SK-N-SH treated with all-trans-retinoic acid at 6 μM for 48 hours (cell line): ENCODE data around the gene ADSS1.

Experiments used
- ATAC-seq: fragments of 200-7000 bp; cut with Tn5 transposase; 3 replicates; pipeline ENCODE4 v1.9.1; 2020; ENCODE audit warnings: mild to moderate bottlenecking, moderate library complexity
- ARNTL ChIP-seq: fragments of 450-650 bp; formaldehyde crosslinking; IDR thresholded peaks from 2 replicates; pipeline ENCODE4 v1.5.0; 2020; ENCODE audit warnings: low read depth, mild to moderate bottlenecking, moderate library complexity, borderline replicate concordance
- BACH2 ChIP-seq: fragments of 250-450 bp; sonication (Bioruptor Pico); IDR thresholded peaks from 2 replicates; pipeline ENCODE4 v1.9.0; 2021; ENCODE audit warnings: mild to moderate bottlenecking, borderline replicate concordance
- CSDC2 ChIP-seq: fragments of 250-450 bp; sonication (Bioruptor Pico); IDR thresholded peaks from 2 replicates; pipeline ENCODE4 v1.5.0; 2020; ENCODE audit warnings: mild to moderate bottlenecking, moderate library complexity
- ESRRG ChIP-seq: fragments of 250-450 bp; sonication (Bioruptor Pico); IDR thresholded peaks from 2 replicates; pipeline ENCODE4 v1.6.1; 2021; ENCODE audit warnings: mild to moderate bottlenecking
- ISL1 ChIP-seq: fragments of 250-450 bp; sonication (Bioruptor Pico); IDR thresholded peaks from 2 replicates; pipeline ENCODE4 v2.1.2; 2022; ENCODE audit warnings: mild to moderate bottlenecking, moderate library complexity
- OSR1 ChIP-seq: fragments of 250-450 bp; sonication (Bioruptor Pico); IDR thresholded peaks from 2 replicates; pipeline ENCODE4 v1.8.0; 2022; ENCODE audit warnings: moderate library complexity, mild to moderate bottlenecking, inconsistent platforms
- RARB ChIP-seq: fragments of 250-450 bp; sonication (Bioruptor Pico); IDR thresholded peaks from 2 replicates; pipeline ENCODE4 v1.8.0; 2021; ENCODE audit warnings: mild to moderate bottlenecking, moderate library complexity
- SNAI2 ChIP-seq: fragments of 250-450 bp; sonication (Bioruptor Pico); IDR thresholded peaks from 2 replicates; pipeline ENCODE4 v1.5.0; 2020; ENCODE audit warnings: mild to moderate bottlenecking, moderate library complexity
- TCF4 ChIP-seq: fragments of 250-450 bp; sonication (Bioruptor Pico); IDR thresholded peaks from 2 replicates; pipeline ENCODE4 v1.8.0; 2021; ENCODE audit warnings: mild to moderate bottlenecking, moderate library complexity, borderline replicate concordance
- TOX ChIP-seq: fragments of 250-450 bp; sonication (Bioruptor Pico); IDR thresholded peaks from 2 replicates; pipeline ENCODE4 v1.8.0; 2021; ENCODE audit warnings: mild to moderate bottlenecking, moderate library complexity, borderline replicate concordance
- ZC3H10 ChIP-seq: fragments of 250-450 bp; sonication (Bioruptor Pico); IDR thresholded peaks from 2 replicates; pipeline ENCODE4 v1.5.1; 2021; ENCODE audit warnings: mild to moderate bottlenecking, moderate library complexity
- ZFP3 ChIP-seq: fragments of 250-450 bp; sonication (Bioruptor Pico); IDR thresholded peaks from 2 replicates; pipeline ENCODE4 v1.5.0; 2020; ENCODE audit warnings: mild to moderate bottlenecking, moderate library complexity
- TF ChIP-seq, protein P1 (sequence below): fragments of 250-450 bp; sonication (Bioruptor Pico); IDR thresholded peaks from 2 replicates; pipeline ENCODE4 v1.5.1; 2020; ENCODE audit warnings: low read depth, mild to moderate bottlenecking, moderate library complexity
- TF ChIP-seq, protein P2 (sequence below): fragments of 250-450 bp; sonication (Bioruptor Pico); IDR thresholded peaks from 2 replicates; pipeline ENCODE4 v1.5.0; 2020; ENCODE audit warnings: mild to moderate bottlenecking, moderate library complexity
- TF ChIP-seq, protein P3 (sequence below): fragments of 250-450 bp; sonication (Bioruptor Pico); IDR thresholded peaks from 2 replicates; pipeline ENCODE4 v1.8.0; 2020; ENCODE audit warnings: mild to moderate bottlenecking, moderate library complexity, borderline replicate concordance

ADSS1 gene

DNA sequence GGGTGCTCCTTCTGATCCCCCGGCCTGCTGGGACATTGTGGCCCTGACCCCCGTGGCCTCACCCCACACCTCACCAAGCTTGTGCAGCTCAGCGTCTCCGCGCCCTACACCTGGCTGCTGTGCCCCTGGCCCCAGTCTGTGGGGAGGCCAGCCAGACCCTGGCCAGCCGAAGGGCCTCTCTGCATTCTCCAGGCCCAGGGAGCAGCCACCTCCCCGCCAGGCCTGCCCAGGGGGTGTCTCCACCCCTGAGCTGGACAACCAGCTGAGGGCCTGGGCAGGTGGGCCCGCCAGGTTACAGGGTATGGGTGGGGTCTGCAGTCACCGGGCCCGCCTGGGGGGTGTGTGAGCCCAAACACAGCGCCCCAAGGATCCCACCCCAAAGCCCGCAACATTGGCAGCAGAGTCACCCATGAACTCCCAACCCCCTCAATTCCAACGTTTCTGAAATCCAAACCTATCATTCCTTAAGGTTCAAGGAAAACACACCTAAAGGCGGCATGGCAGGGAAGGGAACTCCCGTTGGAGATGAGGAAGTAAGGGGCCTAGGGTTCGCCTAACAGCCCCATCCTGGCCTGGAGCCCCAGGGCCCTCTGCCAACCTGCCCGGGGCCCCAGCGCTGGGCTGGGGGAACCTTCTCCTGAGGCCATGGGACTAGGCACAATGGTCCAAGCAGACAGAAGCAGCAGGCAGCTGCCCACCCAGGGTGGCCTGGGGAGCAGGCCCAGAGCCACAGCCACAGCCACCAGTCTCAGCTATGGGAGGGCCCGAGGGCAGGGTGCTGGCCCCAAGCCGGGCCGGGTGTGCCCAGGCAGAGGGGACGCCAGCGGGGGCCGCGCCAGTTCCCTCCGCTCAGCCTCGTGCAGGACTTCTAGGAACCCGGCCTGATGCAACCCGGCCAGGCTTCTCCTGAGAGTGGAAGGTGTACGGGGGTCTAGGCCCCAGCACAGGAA is 63.0 kb downstream of the ADSS1 start (continued):
- TF ChIP-seq SNAI2 (CRISPR knock-in tag) (no peak), ESRRG (no peak)

DNA sequence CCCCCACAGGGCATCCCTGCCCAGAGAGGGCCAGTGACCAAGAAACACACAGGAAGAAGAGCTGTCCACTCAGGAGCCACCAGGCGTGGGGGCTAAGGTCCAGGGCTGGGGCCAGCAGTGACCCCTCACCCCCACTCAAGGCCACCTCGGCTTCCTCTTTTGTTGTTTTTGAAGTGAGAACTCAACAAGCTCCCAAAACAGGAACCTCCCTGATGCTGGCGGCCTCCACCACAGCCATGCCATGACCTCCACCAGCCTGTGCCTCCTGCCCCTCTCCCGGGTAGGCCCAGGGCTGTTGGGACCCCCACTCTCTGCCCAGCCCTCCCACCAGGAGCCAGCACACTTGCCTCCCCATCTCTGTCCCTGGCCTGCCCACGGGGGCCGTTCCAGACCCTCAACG is 63.7 kb downstream of the ADSS1 start:
- ATAC-seq: no peak
- TF ChIP-seq, protein P1, sequence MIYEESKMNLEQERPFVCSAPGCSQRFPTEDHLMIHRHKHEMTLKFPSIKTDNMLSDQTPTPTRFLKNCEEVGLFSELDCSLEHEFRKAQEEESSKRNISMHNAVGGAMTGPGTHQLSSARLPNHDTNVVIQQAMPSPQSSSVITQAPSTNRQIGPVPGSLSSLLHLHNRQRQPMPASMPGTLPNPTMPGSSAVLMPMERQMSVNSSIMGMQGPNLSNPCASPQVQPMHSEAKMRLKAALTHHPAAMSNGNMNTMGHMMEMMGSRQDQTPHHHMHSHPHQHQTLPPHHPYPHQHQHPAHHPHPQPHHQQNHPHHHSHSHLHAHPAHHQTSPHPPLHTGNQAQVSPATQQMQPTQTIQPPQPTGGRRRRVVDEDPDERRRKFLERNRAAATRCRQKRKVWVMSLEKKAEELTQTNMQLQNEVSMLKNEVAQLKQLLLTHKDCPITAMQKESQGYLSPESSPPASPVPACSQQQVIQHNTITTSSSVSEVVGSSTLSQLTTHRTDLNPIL: no peak
- TF ChIP-seq TOX (CRISPR knock-in tag) (no peak), CSDC2 (no peak), TCF4 (CRISPR knock-in tag) (no peak), ARNTL (no peak), BACH2 (CRISPR knock-in tag) (no peak), SNAI2 (CRISPR knock-in tag) (no peak), ZC3H10 (CRISPR knock-in tag) (no peak)
- TF ChIP-seq, protein P2, sequence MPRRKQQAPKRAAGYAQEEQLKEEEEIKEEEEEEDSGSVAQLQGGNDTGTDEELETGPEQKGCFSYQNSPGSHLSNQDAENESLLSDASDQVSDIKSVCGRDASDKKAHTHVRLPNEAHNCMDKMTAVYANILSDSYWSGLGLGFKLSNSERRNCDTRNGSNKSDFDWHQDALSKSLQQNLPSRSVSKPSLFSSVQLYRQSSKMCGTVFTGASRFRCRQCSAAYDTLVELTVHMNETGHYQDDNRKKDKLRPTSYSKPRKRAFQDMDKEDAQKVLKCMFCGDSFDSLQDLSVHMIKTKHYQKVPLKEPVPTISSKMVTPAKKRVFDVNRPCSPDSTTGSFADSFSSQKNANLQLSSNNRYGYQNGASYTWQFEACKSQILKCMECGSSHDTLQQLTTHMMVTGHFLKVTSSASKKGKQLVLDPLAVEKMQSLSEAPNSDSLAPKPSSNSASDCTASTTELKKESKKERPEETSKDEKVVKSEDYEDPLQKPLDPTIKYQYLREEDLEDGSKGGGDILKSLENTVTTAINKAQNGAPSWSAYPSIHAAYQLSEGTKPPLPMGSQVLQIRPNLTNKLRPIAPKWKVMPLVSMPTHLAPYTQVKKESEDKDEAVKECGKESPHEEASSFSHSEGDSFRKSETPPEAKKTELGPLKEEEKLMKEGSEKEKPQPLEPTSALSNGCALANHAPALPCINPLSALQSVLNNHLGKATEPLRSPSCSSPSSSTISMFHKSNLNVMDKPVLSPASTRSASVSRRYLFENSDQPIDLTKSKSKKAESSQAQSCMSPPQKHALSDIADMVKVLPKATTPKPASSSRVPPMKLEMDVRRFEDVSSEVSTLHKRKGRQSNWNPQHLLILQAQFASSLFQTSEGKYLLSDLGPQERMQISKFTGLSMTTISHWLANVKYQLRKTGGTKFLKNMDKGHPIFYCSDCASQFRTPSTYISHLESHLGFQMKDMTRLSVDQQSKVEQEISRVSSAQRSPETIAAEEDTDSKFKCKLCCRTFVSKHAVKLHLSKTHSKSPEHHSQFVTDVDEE (CRISPR knock-in tag): no peak
- TF ChIP-seq, protein P3, sequence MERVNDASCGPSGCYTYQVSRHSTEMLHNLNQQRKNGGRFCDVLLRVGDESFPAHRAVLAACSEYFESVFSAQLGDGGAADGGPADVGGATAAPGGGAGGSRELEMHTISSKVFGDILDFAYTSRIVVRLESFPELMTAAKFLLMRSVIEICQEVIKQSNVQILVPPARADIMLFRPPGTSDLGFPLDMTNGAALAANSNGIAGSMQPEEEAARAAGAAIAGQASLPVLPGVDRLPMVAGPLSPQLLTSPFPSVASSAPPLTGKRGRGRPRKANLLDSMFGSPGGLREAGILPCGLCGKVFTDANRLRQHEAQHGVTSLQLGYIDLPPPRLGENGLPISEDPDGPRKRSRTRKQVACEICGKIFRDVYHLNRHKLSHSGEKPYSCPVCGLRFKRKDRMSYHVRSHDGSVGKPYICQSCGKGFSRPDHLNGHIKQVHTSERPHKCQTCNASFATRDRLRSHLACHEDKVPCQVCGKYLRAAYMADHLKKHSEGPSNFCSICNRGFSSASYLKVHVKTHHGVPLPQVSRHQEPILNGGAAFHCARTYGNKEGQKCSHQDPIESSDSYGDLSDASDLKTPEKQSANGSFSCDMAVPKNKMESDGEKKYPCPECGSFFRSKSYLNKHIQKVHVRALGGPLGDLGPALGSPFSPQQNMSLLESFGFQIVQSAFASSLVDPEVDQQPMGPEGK (CRISPR knock-in tag): no peak

DNA sequence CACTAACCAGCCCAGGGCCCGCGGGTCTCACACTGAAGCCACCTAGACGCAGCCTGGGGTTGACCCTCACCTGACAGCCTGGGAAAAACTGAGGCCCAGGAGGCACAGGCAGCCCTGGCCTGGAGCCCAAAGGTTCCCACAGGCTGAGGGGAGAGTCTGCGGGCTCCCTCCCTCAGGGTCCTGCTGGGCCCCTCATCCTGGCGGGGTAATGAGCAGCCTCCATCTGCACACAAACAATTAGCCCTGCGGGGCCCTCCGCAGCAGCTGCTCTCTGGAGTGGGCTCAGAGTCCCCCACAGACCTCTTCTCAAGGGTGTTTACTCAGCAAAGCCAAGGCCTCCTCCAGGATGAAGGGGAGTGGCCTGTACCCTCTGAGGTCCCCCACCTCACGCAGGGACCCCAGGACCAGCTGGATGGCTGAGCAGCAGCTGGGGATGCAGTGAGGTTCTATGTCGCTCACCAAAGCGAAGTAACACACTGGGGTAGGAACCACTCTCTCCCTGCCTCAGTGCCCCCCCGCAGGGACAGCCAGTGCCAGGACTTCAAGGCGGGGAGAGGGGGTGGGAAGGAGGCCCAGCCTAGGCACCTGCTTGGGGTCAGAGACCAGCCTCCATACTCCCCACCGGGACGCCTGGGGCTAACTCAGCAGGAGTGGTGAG is 64.3 kb downstream of the ADSS1 start:
- TF ChIP-seq, protein P2 (CRISPR knock-in tag): no peak
- TF ChIP-seq ZC3H10 (CRISPR knock-in tag): no peak
- no peak for TF ChIP-seq ZFP3
- TF ChIP-seq, protein P3 (CRISPR knock-in tag): no peak
- TF ChIP-seq TOX (CRISPR knock-in tag): no peak
- no peak for TF ChIP-seq ESRRG
- no peak for TF ChIP-seq ISL1 (CRISPR knock-in tag)
- no peak for TF ChIP-seq OSR1 (CRISPR knock-in tag)
- TF ChIP-seq, protein P1: no peak
- TF ChIP-seq TCF4 (CRISPR knock-in tag): no peak
- no peak for TF ChIP-seq RARB (CRISPR knock-in tag)
- no peak for ATAC-seq
